ENCODE measurements around the gene HIF3A.

Gene HIF3A

DNA sequence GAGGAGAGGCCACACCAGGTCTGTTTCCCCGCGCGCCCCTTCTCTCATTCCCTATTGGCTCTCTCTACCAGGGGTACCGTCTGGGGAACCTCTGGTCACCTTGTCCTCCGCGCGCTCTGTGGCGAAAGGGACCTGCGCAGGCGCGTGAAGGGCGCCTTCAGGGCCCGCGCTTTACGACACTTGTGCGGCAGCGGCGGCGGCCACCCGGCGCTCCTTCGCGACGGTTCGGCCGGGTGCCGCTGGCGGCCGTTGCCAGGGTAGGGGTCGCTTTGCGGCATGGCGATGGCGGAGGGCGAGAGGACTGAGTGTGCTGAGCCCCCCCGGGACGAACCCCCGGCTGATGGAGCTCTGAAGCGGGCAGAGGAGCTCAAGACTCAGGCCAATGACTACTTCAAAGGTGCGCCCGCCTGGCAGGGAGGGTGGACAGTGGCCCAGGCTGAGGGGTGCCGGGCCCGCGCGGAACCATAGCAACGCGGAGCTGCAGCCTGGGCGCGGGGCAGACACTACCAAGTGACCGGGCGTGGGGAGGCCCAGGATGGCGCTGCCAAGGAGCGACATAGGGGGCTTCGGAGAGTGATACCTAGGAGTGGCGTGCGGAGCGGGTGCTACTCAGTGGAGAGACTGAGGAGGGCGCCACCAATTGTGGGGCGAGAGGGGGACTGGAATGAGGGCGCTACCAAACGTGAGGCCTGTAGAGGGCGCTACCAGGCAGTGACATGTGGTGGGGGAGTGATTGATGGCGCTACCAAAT lies 50.2 kb downstream of the HIF3A start, which contains the start of gene PPP5C:
Gene PPP5C (plus strand): TSS at position 267 of the 751 bp plus-strand sequence. CDS start 10 bp downstream, at position 277.
- TF ChIP-seq, protein P1, sequence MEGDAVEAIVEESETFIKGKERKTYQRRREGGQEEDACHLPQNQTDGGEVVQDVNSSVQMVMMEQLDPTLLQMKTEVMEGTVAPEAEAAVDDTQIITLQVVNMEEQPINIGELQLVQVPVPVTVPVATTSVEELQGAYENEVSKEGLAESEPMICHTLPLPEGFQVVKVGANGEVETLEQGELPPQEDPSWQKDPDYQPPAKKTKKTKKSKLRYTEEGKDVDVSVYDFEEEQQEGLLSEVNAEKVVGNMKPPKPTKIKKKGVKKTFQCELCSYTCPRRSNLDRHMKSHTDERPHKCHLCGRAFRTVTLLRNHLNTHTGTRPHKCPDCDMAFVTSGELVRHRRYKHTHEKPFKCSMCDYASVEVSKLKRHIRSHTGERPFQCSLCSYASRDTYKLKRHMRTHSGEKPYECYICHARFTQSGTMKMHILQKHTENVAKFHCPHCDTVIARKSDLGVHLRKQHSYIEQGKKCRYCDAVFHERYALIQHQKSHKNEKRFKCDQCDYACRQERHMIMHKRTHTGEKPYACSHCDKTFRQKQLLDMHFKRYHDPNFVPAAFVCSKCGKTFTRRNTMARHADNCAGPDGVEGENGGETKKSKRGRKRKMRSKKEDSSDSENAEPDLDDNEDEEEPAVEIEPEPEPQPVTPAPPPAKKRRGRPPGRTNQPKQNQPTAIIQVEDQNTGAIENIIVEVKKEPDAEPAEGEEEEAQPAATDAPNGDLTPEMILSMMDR (conservative IDR thresholded peaks at IDR 0.05; ENCODE audit: low read depth, low read length), result peak; percentile 91
- peak; percentile 95 for DNase-seq (ENCODE audit: low read depth)
- H3K4me3 ChIP-seq (ENCODE audit: low read depth, low read length), result peak within 1 kb of the TSS; percentile 99

DNA sequence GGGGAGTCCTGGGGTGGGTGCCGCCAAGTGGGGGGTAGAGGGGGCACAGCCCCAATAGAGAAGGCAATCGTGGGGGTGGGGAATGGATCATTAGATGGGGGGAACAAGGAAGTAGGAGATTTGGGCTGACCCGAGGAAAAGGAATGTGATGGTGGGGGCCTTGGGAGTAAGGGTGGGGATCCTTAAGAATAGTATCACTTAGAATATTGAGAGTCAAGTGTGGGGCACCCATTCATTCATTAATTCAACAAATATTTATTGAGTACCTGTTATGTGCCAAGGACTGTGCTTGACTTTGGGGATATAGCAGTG lies 50.7 kb downstream of the HIF3A start:
- TF ChIP-seq, protein P1 (conservative IDR thresholded peaks at IDR 0.05; ENCODE audit: low read depth, low read length), result no peak
- no peak for DNase-seq (ENCODE audit: low read depth)

DNA sequence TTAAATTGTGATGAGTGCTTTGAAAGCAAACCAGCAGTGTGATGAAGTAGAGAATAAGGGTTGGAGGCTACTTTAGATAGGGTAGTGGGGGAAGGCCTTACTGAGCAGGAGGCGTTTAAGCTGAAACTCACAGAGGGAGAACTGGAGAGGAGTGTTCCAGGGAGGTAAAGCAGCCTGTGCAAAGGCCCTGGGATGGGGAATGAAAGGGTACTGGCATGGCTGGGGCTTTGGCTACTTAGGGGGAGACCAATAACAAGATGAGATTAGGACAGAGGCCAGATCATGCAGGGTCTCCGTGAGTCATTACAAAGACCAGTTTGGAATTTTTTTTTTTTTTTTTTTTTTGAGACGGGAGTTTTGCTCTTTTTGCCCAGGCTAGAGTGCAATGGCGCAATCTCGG lies 51.1 kb downstream of the HIF3A start:
- no peak for DNase-seq (ENCODE audit: low read depth)
- peak overlapping the region; percentile 99 for H3K4me3 ChIP-seq (ENCODE audit: low read depth, low read length)
- TF ChIP-seq, protein P1 (conservative IDR thresholded peaks at IDR 0.05; ENCODE audit: low read depth, low read length), result no peak

More for the DNA sequence above, 50.7 kb downstream of the HIF3A start:
- H3K4me3 ChIP-seq (ENCODE audit: low read depth, low read length), result peak overlapping the region; percentile 99

DNA sequence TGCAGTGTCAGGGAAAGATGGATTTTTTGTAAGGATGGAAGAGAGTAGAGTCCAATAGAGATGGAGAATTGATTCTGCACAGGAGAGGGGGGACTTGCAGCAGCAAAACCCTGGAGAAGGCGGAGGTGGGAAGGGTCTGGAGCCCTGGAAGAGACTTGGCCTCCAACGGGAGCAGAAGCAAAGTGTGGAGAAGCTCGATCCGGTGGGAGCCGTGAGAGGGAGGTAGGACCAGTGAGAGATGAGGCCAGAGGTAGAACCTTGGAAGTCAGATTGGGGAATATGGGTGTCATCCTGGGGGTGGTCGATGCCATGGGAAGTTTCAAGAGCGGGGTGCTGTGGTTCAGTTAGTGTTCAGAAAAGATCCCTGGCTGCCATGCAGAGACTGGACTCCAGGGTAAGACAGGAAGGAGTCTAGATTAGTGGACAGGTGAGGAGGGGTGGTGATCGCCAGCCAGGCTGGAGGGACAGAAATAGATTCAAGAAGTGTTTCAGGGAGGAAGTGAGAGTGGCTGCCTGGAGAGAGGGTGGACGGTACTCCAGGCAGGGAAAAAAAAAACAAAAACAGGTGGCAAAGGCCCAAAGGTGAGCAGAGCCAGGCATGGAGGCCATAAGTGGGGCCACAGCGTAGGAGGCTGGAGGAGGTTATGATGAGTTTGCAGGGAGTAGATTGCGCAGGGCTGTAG lies 52.6 kb downstream of the HIF3A start:
- no peak overlapping the region for H3K4me3 ChIP-seq (ENCODE audit: low read depth, low read length)
- TF ChIP-seq, protein P1 (conservative IDR thresholded peaks at IDR 0.05; ENCODE audit: low read depth, low read length), result no peak
- no peak for DNase-seq (ENCODE audit: low read depth)

DNA sequence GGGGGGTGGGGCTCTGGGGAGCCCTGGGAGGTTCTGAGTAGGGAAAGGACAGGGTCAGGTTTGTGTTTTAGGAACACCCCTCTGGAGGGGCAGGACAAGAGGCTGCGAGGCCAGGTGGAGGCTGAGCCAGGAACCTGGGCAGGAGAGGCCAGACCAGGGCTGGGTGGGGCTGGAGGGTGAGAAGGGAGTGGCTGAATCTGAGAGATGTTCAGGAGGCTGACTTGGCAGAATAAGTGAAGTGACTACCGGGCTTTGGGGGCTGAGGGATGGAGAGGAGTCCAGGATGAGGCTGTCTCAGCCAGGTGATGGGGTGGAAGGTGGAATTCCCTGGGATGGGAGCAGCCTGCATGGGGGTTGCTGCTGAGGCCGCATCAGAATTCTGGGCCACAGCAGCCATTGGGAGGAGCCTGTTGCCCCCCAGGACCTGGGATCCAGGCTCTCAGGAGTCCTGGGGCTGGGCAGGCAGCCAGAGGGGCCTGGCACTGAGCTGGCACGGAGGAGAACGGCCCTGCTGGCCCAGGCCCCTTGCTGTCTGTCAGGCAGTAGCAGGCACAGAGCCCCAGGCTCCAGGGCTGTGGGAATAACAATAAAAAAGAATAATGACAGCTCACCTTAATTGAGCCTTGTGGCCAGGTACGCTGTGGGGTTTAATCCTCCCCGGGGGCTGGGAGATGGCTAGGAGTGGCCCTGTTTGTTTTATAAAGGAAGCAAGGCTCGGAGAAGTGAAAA lies 53.4 kb downstream of the HIF3A start:
- no peak for DNase-seq (ENCODE audit: low read depth)
- TF ChIP-seq, protein P1 (conservative IDR thresholded peaks at IDR 0.05; ENCODE audit: low read depth, low read length), result no peak
- no peak overlapping the region for H3K4me3 ChIP-seq (ENCODE audit: low read depth, low read length)

DNA sequence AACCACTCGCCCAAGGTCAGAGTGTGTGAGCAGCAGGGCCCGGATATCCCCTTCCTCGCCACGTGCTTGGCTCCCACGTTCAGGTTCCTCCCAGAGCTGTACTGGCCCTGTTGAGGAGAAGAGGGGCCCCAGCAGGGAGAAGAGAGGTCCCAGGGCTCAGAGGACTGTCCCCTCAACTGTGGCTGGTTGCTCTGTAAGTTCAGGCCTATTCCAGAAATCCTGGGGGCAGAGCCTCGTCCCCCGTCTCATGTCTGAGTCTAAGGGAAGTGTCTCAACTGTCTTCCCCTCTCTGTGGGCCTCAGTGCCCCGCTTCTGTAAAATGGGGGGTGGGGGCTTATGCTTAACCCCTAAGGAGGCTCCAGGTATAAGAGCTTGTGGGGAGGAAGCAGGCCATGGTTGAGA lies 53.9 kb downstream of the HIF3A start:
- no peak for DNase-seq (ENCODE audit: low read depth)
- H3K4me3 ChIP-seq (ENCODE audit: low read depth, low read length), result no peak overlapping the region
- TF ChIP-seq, protein P1 (conservative IDR thresholded peaks at IDR 0.05; ENCODE audit: low read depth, low read length), result no peak

All from choroid plexus epithelial cell (primary cell).